Suprapubic skin (tissue), 3 donors: ENCODE measurements around the gene USP3.

Experiments used
- EP300 ChIP-seq: sonication (generic); formaldehyde crosslinking; IDR thresholded peaks from one replicate; pipeline ENCODE4 v1.6.1; 2017; ENCODE audit warnings: antibody characterized with exemption
- TF ChIP-seq, protein P1 (sequence below), 2 donors: fragments of 200-600 bp in 1 of 2; fragments of 450-650 bp in 1 of 2; sonication (generic) in 1 of 2; IDR thresholded peaks; one replicate each; pipeline ENCODE4 v1.5.1; 2016 to 2019; ENCODE audit warnings: antibody characterized with exemption in 2 of 2, mild to moderate bottlenecking in 1 of 2, moderate library complexity in 1 of 2

DNA sequence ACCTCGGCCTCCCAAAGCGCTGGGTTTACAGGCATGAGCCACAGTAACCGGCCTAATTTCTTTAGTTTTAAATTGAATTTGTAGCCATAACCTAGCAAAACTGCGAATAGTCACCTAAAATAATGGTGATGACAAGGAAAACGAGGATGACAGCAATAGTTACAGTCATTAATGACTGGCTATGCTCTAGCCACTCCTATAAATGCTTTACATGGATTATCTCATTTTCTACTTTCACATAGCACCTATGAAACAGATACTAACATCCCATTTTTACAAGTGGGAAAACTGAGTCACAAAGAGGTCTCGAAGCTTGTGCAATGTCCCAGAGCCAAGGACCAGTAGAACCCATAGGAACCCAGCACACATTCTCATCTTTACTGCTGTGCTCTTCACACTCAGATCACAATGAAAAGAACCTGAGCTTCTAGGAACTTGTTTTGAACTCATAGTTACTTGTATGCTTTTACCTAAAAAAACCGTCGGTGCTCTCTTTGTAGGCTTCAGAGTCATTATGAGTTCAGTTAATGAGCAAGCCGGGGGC lies 132.2 kb downstream of the USP3 start:
- TF ChIP-seq, protein P1, sequence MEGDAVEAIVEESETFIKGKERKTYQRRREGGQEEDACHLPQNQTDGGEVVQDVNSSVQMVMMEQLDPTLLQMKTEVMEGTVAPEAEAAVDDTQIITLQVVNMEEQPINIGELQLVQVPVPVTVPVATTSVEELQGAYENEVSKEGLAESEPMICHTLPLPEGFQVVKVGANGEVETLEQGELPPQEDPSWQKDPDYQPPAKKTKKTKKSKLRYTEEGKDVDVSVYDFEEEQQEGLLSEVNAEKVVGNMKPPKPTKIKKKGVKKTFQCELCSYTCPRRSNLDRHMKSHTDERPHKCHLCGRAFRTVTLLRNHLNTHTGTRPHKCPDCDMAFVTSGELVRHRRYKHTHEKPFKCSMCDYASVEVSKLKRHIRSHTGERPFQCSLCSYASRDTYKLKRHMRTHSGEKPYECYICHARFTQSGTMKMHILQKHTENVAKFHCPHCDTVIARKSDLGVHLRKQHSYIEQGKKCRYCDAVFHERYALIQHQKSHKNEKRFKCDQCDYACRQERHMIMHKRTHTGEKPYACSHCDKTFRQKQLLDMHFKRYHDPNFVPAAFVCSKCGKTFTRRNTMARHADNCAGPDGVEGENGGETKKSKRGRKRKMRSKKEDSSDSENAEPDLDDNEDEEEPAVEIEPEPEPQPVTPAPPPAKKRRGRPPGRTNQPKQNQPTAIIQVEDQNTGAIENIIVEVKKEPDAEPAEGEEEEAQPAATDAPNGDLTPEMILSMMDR (IDR thresholded peaks at IDR 0.05) = no peak
- TF ChIP-seq EP300 = no peak
